ENCODE measurements around the gene OR13G1.
"Not testable (repeated sequence)": the region's sequence is repeated elsewhere in the genome, so short reads cannot be mapped to it uniquely, and the experiment has no call there.

Gene OR13G1

GRCh38 chr1:247679639-247680038, at the start of gene OR13G1:
Gene OR13G1 (minus strand): TSS chr1:247679739. CDS start chr1:247673041, 6,698 bp downstream.
- no peak for DNase-seq

DNA sequence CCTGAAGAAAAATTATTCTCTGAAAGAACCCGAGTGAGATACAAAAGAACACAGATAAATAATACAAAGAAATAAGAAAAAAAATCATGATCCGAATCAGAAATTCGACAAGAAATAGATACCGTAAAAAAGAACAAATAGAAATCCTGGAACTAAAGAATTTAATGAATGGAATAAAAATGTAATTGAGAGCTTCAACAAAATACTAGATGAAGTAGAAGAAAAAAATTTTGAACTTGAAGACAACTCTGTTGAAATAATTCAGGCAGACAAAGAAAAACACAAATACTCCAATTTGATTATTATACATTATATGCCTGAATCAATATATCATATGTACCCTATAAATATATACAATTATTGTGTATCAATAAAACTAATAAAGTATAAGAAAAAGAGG, 41.7 kb upstream of the OR13G1 start:
- DNase-seq: no peak

DNA sequence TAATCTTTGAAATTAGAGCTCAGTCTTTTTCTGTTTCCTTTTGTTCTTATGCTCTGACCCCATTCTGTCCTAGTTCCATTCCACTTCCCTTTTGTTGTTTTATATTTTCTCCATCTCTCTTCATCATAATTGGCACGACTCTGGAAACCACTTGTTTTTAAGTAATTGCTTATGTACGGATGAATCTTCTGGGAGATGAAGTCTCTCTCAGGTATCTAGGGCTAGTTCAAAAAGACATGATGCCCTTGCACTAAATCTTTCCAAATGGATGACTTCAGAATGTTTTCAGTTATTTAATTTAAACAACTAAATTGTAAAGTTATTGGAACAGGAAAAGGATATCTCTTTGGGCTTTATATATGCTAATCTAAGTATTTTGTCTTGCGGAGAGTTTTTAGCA, 37.0 kb upstream of the OR13G1 start, which contains the start of gene OR6F1:
Gene OR6F1, minus strand, starts transcription at position 101 of the 400 bp plus-strand sequence. CDS start 3,891 bp downstream, outside the sequence.
- no peak for DNase-seq

- no peak for DNase-seq
Observed at GRCh38 chr1:247713753-247714152, 34.2 kb upstream of the OR13G1 start.

DNA sequence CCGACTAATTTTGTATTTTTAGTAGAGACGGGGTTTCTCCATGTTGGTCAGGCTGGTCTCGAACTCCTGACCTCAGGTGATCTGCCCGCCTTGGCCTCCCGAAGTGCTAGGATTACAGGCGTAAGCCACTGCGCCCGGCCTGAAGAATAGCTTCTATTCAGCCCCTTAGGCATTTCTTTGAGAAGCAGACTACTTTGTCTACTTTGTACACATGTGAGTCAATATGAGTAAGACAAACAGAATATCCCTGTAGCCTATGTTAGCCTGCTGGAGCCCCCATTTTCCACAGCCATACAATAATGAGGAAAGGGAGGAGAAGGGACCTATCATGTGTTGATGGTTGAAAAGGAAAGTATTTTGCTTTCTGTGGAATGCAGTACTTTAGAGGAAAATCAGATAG, 31.1 kb upstream of the OR13G1 start:
- DNase-seq: not testable (repeated sequence)

DNA sequence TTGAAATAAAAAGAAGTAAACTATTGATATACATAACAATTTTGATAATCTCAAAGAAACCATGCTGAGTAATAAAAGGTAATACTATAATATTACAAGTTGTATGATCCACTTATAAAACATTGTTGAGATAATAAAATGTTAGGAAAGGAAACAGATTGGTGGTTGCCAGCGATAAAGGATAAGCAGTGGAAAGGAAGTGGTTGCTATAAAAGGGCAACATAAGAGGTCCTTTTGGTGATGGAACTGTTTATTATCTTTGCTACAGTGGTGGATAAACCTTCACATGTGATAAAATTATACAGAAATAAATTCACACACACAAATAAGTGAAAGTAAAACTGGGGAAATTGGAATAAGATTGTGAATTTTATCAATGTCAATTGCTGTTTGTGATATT, 21.8 kb upstream of the OR13G1 start:
- no peak for DNase-seq

DNA sequence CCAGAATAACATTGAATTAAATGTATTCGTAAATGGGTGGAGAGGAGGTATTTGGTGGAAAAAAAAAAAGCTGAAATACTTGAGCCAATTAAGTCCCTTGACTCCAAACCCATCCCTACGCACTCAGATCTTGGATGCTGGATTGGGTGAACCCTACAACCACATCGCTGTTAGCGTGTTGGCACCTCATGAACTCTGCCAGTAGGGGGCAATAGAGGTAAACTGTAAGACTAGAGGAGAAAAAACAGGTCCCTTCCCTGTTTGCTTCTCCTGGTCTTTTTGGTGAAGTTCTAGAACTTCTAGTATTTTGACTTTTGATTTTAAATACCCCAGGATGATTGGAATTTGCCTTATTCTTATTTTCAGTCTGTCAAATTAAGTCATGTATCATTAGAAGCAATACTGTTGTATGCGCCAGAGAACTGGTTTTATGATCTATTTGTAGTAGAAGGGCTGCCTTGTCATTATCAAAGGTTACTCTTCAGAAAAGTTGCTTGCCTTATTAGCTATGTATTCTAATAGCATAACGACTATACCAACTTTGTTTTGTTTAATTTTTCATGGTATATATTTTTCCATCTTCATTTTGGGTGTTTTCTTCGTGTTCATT, 1.9 kb upstream of the OR13G1 start:
- peak; percentile 27 to 47 for DNase-seq

DNA sequence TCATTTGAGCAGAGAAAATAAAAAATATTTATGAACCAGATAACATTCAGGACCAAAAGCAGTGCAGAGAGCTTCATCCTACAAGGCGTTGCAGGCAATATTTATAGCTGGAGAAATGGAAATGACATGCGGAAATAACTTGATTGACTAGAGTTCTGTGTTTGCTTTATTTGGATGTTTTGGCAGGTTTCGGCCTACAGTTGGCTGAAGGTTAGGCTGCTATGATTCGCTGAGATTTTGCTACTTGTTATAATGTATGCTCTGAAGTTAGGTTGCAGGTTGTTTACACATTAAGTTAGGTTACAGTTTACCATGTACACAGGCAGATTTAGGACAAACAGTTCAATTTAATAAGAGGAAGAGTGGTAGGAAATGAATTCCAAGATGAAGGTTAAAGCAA, 632 bp upstream of the OR13G1 start:
- DNase-seq: no peak

DNA sequence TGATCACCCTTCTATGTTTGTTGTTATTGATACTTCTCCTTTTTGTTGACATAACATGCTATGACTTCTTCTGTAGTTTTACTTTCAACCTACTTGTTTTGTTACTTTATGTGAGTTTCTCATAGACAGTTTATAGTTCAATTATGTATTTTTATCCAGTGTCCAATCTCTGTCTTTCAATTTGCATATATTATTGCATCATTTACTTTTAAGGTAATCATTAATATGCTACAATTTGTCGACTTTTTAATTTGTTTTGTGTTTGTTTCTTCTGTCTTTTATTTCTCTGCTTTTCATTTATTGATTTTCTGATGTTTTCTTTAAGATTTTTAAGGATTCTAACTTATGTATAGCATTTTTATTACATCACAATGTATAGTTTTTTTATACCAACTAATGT, 10.3 kb downstream of the OR13G1 start:
- DNase-seq: no peak

GRCh38 chr1:247656221-247656875, 23.2 kb downstream of the OR13G1 start:
- no peak for DNase-seq

DNA sequence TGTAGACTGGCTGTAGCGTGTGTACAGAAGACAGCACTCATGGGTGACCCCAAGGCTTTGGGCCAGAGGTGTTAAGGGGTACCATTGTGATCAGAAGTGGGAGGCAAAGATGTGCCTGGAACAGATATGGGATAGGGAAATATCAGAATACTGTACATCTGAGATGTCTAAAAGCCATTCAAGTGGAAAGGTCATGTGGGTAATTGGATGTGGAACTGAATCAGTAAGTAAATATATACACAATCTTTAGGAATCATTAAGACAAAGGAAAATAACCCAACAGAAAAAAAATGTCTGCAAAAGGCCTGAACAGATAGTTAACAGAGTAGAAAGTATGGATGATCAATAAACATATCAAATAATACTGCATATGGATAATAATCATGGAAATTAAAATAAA, 26.5 kb downstream of the OR13G1 start:
- DNase-seq: no peak

- no peak for DNase-seq
Observed at GRCh38 chr1:247647864-247648263, 31.7 kb downstream of the OR13G1 start.

- no peak for DNase-seq
Observed at GRCh38 chr1:247646867-247647266, 32.7 kb downstream of the OR13G1 start.

DNA sequence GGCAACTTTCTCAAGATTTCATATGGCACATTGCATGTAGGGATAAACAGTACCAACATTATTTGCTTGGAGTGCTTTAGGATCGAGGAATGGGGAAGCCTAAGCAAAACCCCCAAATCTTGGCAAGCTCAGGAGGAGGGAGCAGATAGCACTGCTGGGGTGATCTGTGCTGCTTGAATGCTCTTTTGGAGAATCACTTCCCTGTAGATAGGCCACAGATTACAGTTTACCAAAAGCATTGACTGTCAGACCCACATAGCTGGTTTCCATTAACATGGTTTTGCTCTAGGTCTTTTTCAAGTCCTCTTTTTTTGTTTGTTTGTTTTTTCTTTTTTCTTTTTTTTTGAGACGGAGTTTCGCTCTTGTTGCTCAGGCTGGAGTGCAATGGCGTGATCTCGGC, 36.8 kb downstream of the OR13G1 start:
- no peak for DNase-seq

DNA sequence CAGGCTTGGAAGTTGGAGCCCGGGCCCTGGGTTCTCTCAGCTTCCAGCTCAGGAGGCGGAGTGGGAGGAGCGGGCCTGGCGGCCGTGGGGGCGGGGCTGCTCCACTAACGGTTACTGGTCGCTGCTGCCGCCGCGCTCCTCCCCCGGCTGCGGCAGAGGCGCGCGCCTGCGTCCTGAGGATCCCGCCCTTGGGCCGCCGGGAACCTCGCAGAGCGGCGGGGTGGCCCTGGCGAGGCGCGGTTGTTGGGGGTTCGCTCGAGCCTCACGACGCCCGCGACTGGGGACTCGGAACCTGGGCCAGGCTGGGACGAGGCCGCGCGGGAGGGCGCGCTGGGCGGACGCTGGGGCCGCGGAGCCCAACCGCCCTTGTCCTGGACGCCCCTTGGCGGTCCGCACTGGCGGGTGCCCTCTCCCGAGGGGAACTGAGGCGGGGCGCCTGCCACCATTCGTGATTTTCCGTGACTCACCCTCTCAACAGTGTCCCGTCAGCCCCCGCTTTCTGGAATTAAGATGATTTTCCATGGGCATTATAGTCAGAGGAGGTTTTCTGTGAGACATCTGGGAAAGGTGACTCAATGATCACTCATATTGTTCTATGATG, 40.1 kb downstream of the OR13G1 start:
- peak; percentile 9 to 18 for DNase-seq

DNA sequence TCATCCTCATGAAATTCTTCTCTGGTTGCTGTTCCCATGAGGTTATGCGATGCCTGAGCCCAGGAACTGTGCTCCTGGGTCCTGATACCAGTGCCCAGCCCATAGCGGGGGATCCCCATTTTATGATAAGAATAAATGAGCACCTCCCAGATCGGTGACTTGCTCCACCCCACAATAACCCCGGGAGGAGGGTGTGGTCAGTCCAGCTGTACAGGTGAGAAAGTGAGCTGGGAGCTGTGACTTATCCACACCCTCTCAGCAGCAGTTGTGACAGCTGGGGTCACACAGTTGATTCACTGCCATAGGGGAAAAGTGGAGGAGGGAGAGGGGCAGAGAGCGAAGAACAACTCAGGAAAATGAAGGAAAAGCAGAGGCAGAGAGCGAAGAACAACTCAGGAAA, 40.8 kb downstream of the OR13G1 start:
- no peak for DNase-seq

DNA sequence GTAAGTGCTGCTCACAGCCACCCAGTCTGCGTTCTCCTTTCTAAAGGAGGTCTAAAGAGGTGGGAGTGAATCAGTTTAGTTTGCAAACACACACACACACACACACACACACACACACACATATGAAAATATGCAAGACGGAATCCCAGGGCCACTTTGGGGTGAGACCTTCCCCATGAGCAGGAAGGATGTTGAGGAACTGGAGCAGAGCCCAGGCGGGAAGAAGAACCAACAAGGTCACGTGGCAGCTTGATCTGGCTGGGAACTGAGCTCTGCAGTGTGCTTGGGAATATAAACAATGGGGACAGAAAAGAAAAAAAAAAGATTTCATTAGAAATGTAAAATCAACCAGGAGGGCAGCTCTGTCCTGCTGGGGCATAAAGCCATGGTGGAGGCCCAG, 41.5 kb downstream of the OR13G1 start:
- no peak for DNase-seq

DNA sequence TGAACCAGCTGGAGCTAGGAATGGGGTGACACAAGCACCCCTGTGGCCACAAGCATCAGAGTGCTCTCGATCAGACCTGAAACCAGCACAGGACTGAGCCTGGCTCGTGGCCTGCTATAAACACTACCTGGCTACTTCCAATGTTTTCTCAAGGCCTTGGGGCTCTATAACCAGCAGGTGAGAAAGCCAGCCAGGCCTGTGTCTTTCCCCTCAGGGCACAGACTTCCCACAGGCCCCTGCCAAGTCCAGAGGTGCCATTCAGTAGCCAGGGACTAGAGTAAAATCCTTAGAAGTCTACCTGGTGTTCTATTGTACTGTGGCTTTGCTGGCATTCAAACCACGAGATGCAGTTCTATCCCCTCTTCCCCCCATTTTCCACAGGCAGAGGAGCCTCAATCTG, 51.6 kb downstream of the OR13G1 start:
- DNase-seq: no peak
